ENCODE results near the gene PDE4A.

The PDE4A gene

DNA sequence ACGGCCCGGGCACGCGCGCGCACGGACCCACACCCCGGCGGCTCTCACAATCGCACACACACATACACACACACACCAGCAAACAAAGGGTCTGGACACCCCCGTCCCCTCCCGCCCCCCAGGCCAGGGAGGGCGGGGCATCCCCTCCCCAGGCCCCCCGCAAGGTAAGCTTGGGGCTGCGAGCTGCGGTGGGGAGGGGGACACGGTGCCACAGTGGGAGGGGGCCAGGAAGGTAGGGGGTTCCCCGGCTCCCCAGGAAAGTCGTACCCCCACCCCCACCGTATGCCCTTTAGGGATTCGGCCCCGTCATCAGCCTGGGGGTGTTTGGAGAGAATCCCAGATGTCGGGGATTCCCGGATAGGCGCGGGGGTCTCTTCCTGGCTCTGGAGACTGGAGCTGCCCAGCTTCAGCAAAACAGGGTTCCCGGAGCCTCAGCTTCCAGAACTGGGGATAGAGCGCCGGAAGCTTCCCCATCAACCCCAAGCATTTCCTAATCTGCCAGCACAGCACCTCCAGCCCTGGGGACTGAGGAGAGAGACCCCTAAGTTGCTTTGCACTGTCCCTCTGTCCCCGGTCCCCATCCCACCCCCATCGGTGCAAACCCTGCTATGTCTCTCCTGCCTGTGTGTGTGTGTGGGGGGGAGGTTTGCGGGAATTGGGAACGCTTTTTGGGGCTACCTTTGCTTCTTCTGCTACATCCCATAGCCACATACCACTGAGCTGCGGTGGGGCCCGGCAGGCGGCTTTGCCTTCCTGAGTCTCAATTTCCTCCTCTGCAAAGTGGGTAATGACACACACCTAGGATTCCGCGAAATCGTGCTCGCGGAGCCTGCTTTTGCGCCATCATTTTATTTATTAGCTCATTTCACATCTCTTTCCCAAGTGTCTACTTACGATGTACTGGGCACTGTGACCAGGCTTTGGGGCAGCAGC, 15.2 kb upstream of the PDE4A start:
- no peak for ATAC-seq
- TF ChIP-seq GLIS3 (CRISPR knock-in tag; IDR thresholded peaks at IDR 0.05) (no peak), OSR1 (CRISPR knock-in tag; IDR thresholded peaks at IDR 0.05) (no peak), PATZ1 (CRISPR knock-in tag; IDR thresholded peaks at IDR 0.05; ENCODE audit: borderline replicate concordance) (no peak), ISL1 (CRISPR knock-in tag; IDR thresholded peaks at IDR 0.05) (no peak), ZNF565 (CRISPR knock-in tag; conservative IDR thresholded peaks at IDR 0.05; ENCODE audit: low read depth) (no peak), ESRRG (CRISPR knock-in tag; IDR thresholded peaks at IDR 0.05) (no peak), TOX (CRISPR knock-in tag; IDR thresholded peaks at IDR 0.05; ENCODE audit: borderline replicate concordance) (no peak), CREB5 (CRISPR knock-in tag; IDR thresholded peaks at IDR 0.05; ENCODE audit: low read depth) (no peak), SNAI2 (CRISPR knock-in tag; IDR thresholded peaks at IDR 0.05) (no peak), ZC3H10 (CRISPR knock-in tag; IDR thresholded peaks at IDR 0.05) (no peak), PPARA (CRISPR knock-in tag; IDR thresholded peaks at IDR 0.05; ENCODE audit: borderline replicate concordance) (no peak), ZNF8 (CRISPR knock-in tag; IDR thresholded peaks at IDR 0.05) (no peak)
- TF ChIP-seq, protein P1, sequence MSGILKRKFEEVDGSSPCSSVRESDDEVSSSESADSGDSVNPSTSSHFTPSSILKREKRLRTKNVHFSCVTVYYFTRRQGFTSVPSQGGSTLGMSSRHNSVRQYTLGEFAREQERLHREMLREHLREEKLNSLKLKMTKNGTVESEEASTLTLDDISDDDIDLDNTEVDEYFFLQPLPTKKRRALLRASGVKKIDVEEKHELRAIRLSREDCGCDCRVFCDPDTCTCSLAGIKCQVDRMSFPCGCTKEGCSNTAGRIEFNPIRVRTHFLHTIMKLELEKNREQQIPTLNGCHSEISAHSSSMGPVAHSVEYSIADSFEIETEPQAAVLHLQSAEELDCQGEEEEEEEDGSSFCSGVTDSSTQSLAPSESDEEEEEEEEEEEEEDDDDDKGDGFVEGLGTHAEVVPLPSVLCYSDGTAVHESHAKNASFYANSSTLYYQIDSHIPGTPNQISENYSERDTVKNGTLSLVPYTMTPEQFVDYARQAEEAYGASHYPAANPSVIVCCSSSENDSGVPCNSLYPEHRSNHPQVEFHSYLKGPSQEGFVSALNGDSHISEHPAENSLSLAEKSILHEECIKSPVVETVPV (CRISPR knock-in tag; IDR thresholded peaks at IDR 0.05), result no peak
- TF ChIP-seq, protein P2, sequence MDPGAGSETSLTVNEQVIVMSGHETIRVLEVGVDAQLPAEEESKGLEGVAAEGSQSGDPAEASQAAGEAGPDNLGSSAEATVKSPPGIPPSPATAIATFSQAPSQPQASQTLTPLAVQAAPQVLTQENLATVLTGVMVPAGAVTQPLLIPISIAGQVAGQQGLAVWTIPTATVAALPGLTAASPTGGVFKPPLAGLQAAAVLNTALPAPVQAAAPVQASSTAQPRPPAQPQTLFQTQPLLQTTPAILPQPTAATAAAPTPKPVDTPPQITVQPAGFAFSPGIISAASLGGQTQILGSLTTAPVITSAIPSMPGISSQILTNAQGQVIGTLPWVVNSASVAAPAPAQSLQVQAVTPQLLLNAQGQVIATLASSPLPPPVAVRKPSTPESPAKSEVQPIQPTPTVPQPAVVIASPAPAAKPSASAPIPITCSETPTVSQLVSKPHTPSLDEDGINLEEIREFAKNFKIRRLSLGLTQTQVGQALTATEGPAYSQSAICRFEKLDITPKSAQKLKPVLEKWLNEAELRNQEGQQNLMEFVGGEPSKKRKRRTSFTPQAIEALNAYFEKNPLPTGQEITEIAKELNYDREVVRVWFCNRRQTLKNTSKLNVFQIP (CRISPR knock-in tag; IDR thresholded peaks at IDR 0.05; ENCODE audit: borderline replicate concordance, low read depth), result no peak

GRCh38 chr19:10406191-10406590, 14.1 kb upstream of the PDE4A start:
- no peak for ATAC-seq
- TF ChIP-seq, protein P3, sequence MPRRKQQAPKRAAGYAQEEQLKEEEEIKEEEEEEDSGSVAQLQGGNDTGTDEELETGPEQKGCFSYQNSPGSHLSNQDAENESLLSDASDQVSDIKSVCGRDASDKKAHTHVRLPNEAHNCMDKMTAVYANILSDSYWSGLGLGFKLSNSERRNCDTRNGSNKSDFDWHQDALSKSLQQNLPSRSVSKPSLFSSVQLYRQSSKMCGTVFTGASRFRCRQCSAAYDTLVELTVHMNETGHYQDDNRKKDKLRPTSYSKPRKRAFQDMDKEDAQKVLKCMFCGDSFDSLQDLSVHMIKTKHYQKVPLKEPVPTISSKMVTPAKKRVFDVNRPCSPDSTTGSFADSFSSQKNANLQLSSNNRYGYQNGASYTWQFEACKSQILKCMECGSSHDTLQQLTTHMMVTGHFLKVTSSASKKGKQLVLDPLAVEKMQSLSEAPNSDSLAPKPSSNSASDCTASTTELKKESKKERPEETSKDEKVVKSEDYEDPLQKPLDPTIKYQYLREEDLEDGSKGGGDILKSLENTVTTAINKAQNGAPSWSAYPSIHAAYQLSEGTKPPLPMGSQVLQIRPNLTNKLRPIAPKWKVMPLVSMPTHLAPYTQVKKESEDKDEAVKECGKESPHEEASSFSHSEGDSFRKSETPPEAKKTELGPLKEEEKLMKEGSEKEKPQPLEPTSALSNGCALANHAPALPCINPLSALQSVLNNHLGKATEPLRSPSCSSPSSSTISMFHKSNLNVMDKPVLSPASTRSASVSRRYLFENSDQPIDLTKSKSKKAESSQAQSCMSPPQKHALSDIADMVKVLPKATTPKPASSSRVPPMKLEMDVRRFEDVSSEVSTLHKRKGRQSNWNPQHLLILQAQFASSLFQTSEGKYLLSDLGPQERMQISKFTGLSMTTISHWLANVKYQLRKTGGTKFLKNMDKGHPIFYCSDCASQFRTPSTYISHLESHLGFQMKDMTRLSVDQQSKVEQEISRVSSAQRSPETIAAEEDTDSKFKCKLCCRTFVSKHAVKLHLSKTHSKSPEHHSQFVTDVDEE (CRISPR knock-in tag; IDR thresholded peaks at IDR 0.05), result no peak
- TF ChIP-seq ZNF8 (CRISPR knock-in tag; IDR thresholded peaks at IDR 0.05), result no peak
- TF ChIP-seq ZC3H10 (CRISPR knock-in tag; IDR thresholded peaks at IDR 0.05), result no peak
- TF ChIP-seq CSDC2 (CRISPR knock-in tag; IDR thresholded peaks at IDR 0.05), result no peak
- no peak for TF ChIP-seq PPARA (CRISPR knock-in tag; IDR thresholded peaks at IDR 0.05; ENCODE audit: borderline replicate concordance)
- TF ChIP-seq TOX (CRISPR knock-in tag; IDR thresholded peaks at IDR 0.05; ENCODE audit: borderline replicate concordance), result no peak
- no peak for TF ChIP-seq ISL1 (CRISPR knock-in tag; IDR thresholded peaks at IDR 0.05)
- TF ChIP-seq CREB5 (CRISPR knock-in tag; IDR thresholded peaks at IDR 0.05; ENCODE audit: low read depth), result no peak
- no peak for TF ChIP-seq ESRRG (CRISPR knock-in tag; IDR thresholded peaks at IDR 0.05)
- TF ChIP-seq ZFP30 (CRISPR knock-in tag; IDR thresholded peaks at IDR 0.05), result no peak
- TF ChIP-seq, protein P2 (CRISPR knock-in tag; IDR thresholded peaks at IDR 0.05; ENCODE audit: borderline replicate concordance, low read depth), result no peak
- TF ChIP-seq SNAI2 (CRISPR knock-in tag; IDR thresholded peaks at IDR 0.05), result no peak
- no peak for TF ChIP-seq GLIS3 (CRISPR knock-in tag; IDR thresholded peaks at IDR 0.05)
- no peak for TF ChIP-seq ZNF565 (CRISPR knock-in tag; conservative IDR thresholded peaks at IDR 0.05; ENCODE audit: low read depth)
- no peak for TF ChIP-seq OSR1 (CRISPR knock-in tag; IDR thresholded peaks at IDR 0.05)
- TF ChIP-seq RARB (CRISPR knock-in tag; IDR thresholded peaks at IDR 0.05), result no peak
- TF ChIP-seq PATZ1 (CRISPR knock-in tag; IDR thresholded peaks at IDR 0.05; ENCODE audit: borderline replicate concordance), result no peak
- TF ChIP-seq, protein P1 (CRISPR knock-in tag; IDR thresholded peaks at IDR 0.05), result no peak
- no peak for TF ChIP-seq BACH2 (CRISPR knock-in tag; IDR thresholded peaks at IDR 0.05; ENCODE audit: borderline replicate concordance)
- no peak for TF ChIP-seq TCF4 (CRISPR knock-in tag; IDR thresholded peaks at IDR 0.05; ENCODE audit: borderline replicate concordance)
